H9 (cell line): Measurements from ENCODE around the gene ARHGAP15. TPM values are rescaled to one million over a fixed set of nuclear protein-coding genes. Genes with fewer than 3 reads are reported as not detected.

ENCODE experiments used
- DNase-seq: peaks from one replicate; pipeline ENCODE4 v3.0.0-alpha.2; 2017
- H2AFZ ChIP-seq: one replicate; pipeline ENCODE4 v1.6.1; 2013; ENCODE audit warnings: mild to moderate bottlenecking, low read length, control low read depth, moderate library complexity
- H2AK5ac ChIP-seq: 2 replicates; pipeline ENCODE4 v1.6.1; 2013; ENCODE audit warnings: low read length, control low read depth, mixed read lengths; ENCODE audit not compliant: insufficient read length
- H2BK120ac ChIP-seq: one replicate; pipeline ENCODE4 v1.6.1; 2013; ENCODE audit warnings: low read depth, mild to moderate bottlenecking, low read length, control low read depth, inconsistent platforms; ENCODE audit not compliant: poor library complexity, severe bottlenecking
- H2BK12ac ChIP-seq: 2 replicates; pipeline ENCODE4 v1.6.1; 2013; ENCODE audit warnings: low read length, control low read depth, mixed read lengths, low read depth; ENCODE audit not compliant: insufficient read length
- H2BK15ac ChIP-seq: 2 replicates; pipeline ENCODE4 v1.6.1; 2013; ENCODE audit warnings: low read depth, low read length, control low read depth
- H2BK20ac ChIP-seq: one replicate; pipeline ENCODE4 v1.6.1; 2013; ENCODE audit warnings: low read depth, mild to moderate bottlenecking, low read length, control low read depth, inconsistent platforms; ENCODE audit not compliant: poor library complexity, severe bottlenecking
- H2BK5ac ChIP-seq: 2 replicates; pipeline ENCODE4 v1.6.1; 2013; ENCODE audit warnings: low read length, control low read depth, mixed read lengths; ENCODE audit not compliant: insufficient read length
- H3K14ac ChIP-seq: 2 replicates; pipeline ENCODE4 v1.6.1; 2013; ENCODE audit warnings: low read length, control low read depth; ENCODE audit not compliant: insufficient read depth
- H3K18ac ChIP-seq: 2 replicates; pipeline ENCODE4 v1.6.1; 2013; ENCODE audit warnings: low read depth, mild to moderate bottlenecking, mixed read lengths, low read length, control low read depth; ENCODE audit not compliant: insufficient read length
- H3K23ac ChIP-seq: 2 replicates; pipeline ENCODE4 v1.6.1; 2013; ENCODE audit warnings: low read length, control low read depth, mixed read lengths, low read depth; ENCODE audit not compliant: insufficient read length
- H3K23me2 ChIP-seq: 2 replicates; pipeline ENCODE4 v1.6.1; 2013; ENCODE audit warnings: low read depth, mild to moderate bottlenecking, mixed read lengths, low read length, control low read depth; ENCODE audit not compliant: insufficient read length, poor library complexity, severe bottlenecking
- H3K27ac ChIP-seq: 2 replicates; pipeline ENCODE4 v1.5.1; 2013; ENCODE audit warnings: low read length, control low read depth, mixed read lengths, low read depth; ENCODE audit not compliant: insufficient read length
- H3K27me3 ChIP-seq: 2 replicates; pipeline ENCODE4 v1.6.1; 2013; ENCODE audit warnings: low read length, control low read depth, inconsistent platforms; ENCODE audit not compliant: insufficient read depth
- H3K4ac ChIP-seq: 2 replicates; pipeline ENCODE4 v1.6.1; 2013; ENCODE audit warnings: low read depth, mild to moderate bottlenecking, control low read depth, inconsistent platforms, low read length, moderate library complexity
- H3K4me1 ChIP-seq: 2 replicates; pipeline ENCODE4 v1.6.1; 2013; ENCODE audit warnings: low read length, control low read depth, inconsistent platforms; ENCODE audit not compliant: insufficient read depth
- H3K4me2 ChIP-seq: 2 replicates; pipeline ENCODE4 v1.6.1; 2013; ENCODE audit warnings: low read length, control low read depth, mixed read lengths; ENCODE audit not compliant: insufficient read length, insufficient read depth
- H3K56ac ChIP-seq: 2 replicates; pipeline ENCODE4 v1.6.1; 2013; ENCODE audit warnings: low read depth, mild to moderate bottlenecking, mixed read lengths, low read length, control low read depth; ENCODE audit not compliant: insufficient read length
- H3K79me1 ChIP-seq: 2 replicates; pipeline ENCODE4 v1.6.1; 2013; ENCODE audit warnings: low read depth, mild to moderate bottlenecking, moderate library complexity, low read length, control low read depth, inconsistent platforms; ENCODE audit not compliant: insufficient read depth, poor library complexity, severe bottlenecking
- H3K79me2 ChIP-seq: 2 replicates; pipeline ENCODE4 v1.6.1; 2013; ENCODE audit warnings: low read length, control low read depth, inconsistent platforms; ENCODE audit not compliant: insufficient read depth
- H3K9ac ChIP-seq: 2 replicates; pipeline ENCODE4 v1.6.1; 2013; ENCODE audit warnings: low read length, control low read depth, mixed read lengths; ENCODE audit not compliant: insufficient read length; ENCODE audit errors: extremely low read depth
- H3K9me3 ChIP-seq: one replicate; pipeline ENCODE4 v1.6.1; 2013; ENCODE audit warnings: low read depth, low read length, inconsistent platforms; ENCODE audit not compliant: control insufficient read depth
- H3T11ph ChIP-seq: one replicate; pipeline ENCODE4 v1.6.1; 2013; ENCODE audit warnings: mild to moderate bottlenecking, low read length, control low read depth, inconsistent platforms
- H4K20me1 ChIP-seq: one replicate; pipeline ENCODE4 v1.6.1; 2013; ENCODE audit not compliant: control insufficient read depth, insufficient read length, insufficient read depth
- H4K5ac ChIP-seq: 2 replicates; pipeline ENCODE4 v1.6.1; 2013; ENCODE audit warnings: low read depth, mild to moderate bottlenecking, mixed read lengths, low read length, control low read depth; ENCODE audit not compliant: insufficient read length
- H4K8ac ChIP-seq: replicated peaks from 2 replicates; pipeline ENCODE4 v1.6.1; 2013; ENCODE audit warnings: low read length, control low read depth, mixed read lengths, low read depth; ENCODE audit not compliant: insufficient read length
- H4K91ac ChIP-seq: 2 replicates; pipeline ENCODE4 v1.6.1; 2013; ENCODE audit warnings: low read depth, mild to moderate bottlenecking, moderate library complexity, mixed read lengths, low read length, control low read depth; ENCODE audit not compliant: insufficient read length
- H3K27ac Mint-ChIP-seq, 3 experiments: 2 replicates in 2 of 3; 3 replicates in 1 of 3; pipeline ENCODE4 v1.8.0; 2020 to 2021; ENCODE audit warnings: mixed read lengths in 3 of 3, mild to moderate bottlenecking in 1 of 3, moderate library complexity in 1 of 3
- H3K27me3 Mint-ChIP-seq: 2 replicates; pipeline ENCODE4 v1.8.0; 2021; ENCODE audit warnings: low read depth, mild to moderate bottlenecking, moderate library complexity, mixed read lengths
- H3K36me3 Mint-ChIP-seq, 3 experiments: 2 replicates in 2 of 3; 3 replicates in 1 of 3; pipeline ENCODE4 v1.8.0; 2020 to 2021; ENCODE audit warnings: low read depth in 3 of 3, mixed read lengths in 3 of 3; ENCODE audit not compliant: insufficient read depth in 1 of 3
- H3K4me1 Mint-ChIP-seq, 2 experiments: 2 replicates each; pipeline ENCODE4 v1.8.0; 2020; ENCODE audit warnings: mixed read lengths in 2 of 2
- H3K4me3 Mint-ChIP-seq, 2 experiments: 2 replicates in 1 of 2; 3 replicates in 1 of 2; pipeline ENCODE4 v1.8.0; 2020 to 2021; ENCODE audit warnings: mild to moderate bottlenecking in 2 of 2, mixed read lengths in 2 of 2, moderate library complexity in 1 of 2
- H3K9me3 Mint-ChIP-seq, 2 experiments: 2 replicates in 1 of 2; 3 replicates in 1 of 2; pipeline ENCODE4 v1.8.0; 2020; ENCODE audit warnings: mild to moderate bottlenecking in 2 of 2, mixed read lengths in 2 of 2, moderate library complexity in 1 of 2
- CTCF ChIP-seq: fragments of 200-600 bp; sonication (generic); conservative IDR thresholded peaks from 3 replicates; pipeline ENCODE4 v1.8.0; 2021; ENCODE audit warnings: antibody characterized with exemption, mild to moderate bottlenecking
- WGBS: extraction: QIAGEN DNeasy Blood & Tissue Kit; methylation state at CpG from one replicate; pipeline ENCODE4 v1.1.7; 2013; ENCODE audit warnings: missing lambda C conversion rate, low lambda C conversion rate, mixed read lengths; ENCODE audit not compliant: insufficient read length; ENCODE audit errors: extremely low coverage; 5-methylcytosine and 5-hydroxymethylcytosine counted together
- total RNA-seq: library from RNA; stranded (reverse); gene quantifications from 2 replicates; pipeline ENCODE4 v1.2.1, GENCODE V29; 2021

The ARHGAP15 gene
- total RNA-seq, 1 experiment from 2014 or later = not detected

GRCh38 chr2:143329288-143329687 lies 200.1 kb downstream of the ARHGAP15 start:
- Histone ChIP-seq H3K14ac (no peak overlapping the region), H2AFZ (no peak overlapping the region), H3K9me3 (no peaks in the 10 kb centered on the region), H2BK12ac (no peak overlapping the region), H2BK120ac (no peak overlapping the region), H3K18ac (no peak overlapping the region), H2BK15ac (no peak overlapping the region), H4K8ac (no peak overlapping the region), H3K23me2 (no peaks in the 10 kb centered on the region), H4K20me1 (no peaks in the 10 kb centered on the region), H4K91ac (no peak overlapping the region), H3T11ph (no peak overlapping the region), H3K9ac (no peak overlapping the region), H3K79me2 (no peaks in the 10 kb centered on the region), H3K4me2 (no peak overlapping the region), H3K23ac (no peak overlapping the region), H3K4me1 (no peaks in the 10 kb centered on the region), H3K27ac (no peak overlapping the region), H3K56ac (no peak overlapping the region), H2BK20ac (no peak overlapping the region), H3K27me3 (no peaks in the 10 kb centered on the region), H4K5ac (no peak overlapping the region), H3K79me1 (no peaks in the 10 kb centered on the region), H2BK5ac (no peak overlapping the region), H3K4ac (no peak overlapping the region), H2AK5ac (no peak overlapping the region)
- Mint-ChIP-seq H3K27ac (no peak overlapping the region), H3K4me1 (no peaks in the 10 kb centered on the region), H3K4me3 (no peak overlapping the region), H3K9me3 (no peaks in the 10 kb centered on the region), H3K27me3 (no peaks in the 10 kb centered on the region), H3K36me3 (no peaks in the 10 kb centered on the region)
- DNase-seq = no peak
- no peak for TF ChIP-seq CTCF
- no CpG with 5 or more reads among the region's 2 CpGs for WGBS
